Astrocyte of the hippocampus (primary cell): ENCODE results near the gene THAP2.

Source experiments
- DNase-seq: peaks from one replicate; pipeline ENCODE4 v3.0.0; 2011; ENCODE audit warnings: low read depth, low spot score

The THAP2 gene

DNA sequence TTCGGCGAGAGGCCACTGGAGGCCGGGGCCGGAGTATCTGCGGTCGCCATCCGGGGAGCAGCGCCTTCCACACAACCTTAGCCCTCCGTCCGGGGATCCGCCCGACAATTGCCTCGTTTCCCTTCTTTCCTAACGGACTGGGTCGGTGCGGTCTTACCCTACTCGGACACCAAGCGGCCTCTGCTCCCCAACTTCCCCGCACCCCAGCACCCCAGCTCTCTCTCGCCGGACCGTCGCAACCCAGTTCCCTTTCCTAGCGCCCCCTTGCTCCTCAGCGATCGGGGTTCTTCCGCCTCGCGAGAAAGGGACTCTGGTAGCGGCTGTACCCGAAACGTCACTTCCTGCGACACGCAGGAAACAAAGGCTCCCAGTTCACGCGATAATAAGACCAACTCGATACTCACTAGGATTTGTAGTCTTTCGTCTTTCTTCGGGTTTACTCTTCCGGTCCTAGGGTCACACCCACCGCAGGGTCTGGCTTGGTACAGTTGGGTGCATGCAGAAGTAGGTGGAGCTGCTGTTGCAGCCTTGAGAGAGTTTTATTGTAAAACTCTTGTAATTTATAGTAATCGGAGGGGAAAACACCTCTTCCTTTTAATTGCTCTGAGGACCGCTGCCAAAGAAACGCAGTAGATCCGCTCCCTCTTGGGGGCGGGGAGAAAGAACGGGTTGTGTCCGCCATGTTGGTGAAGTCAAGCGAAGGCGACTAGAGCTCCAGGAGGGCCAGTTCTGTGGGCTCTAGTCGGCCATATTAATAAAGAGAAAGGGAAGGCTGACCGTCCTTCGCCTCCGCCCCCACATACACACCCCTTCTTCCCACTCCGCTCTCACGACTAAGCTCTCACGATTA, at the start of gene THAP2, which contains the start of gene ZFC3H1:
Gene THAP2, plus strand, starts transcription at position 741 of the 850 bp plus-strand sequence. CDS start 209 bp downstream, outside the sequence.
Gene ZFC3H1, minus strand, starts transcription at position 288 of the 850 bp plus-strand sequence. Its CDS starts 238 bp downstream, at position 50.
- peak; percentile 99 for DNase-seq

DNA sequence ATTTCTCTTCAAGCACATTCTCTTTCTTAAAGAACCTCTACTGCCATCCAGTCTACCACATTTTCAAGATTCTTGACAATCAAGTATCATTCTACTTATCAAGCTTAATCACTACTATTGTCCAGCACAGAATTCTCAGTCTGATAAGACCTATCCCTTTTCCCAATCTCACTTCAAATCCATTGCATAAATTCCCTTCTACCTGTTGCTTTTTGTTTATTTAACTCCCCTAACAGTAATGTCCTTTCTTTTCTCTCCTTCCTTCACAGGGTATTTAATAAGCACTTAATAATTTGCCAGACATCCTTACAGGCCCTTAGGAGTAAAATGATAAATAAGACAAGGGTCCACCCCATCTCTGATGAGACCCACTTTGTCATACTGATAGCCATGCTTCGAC, 42.2 kb upstream of the THAP2 start:
- no peak for DNase-seq

DNA sequence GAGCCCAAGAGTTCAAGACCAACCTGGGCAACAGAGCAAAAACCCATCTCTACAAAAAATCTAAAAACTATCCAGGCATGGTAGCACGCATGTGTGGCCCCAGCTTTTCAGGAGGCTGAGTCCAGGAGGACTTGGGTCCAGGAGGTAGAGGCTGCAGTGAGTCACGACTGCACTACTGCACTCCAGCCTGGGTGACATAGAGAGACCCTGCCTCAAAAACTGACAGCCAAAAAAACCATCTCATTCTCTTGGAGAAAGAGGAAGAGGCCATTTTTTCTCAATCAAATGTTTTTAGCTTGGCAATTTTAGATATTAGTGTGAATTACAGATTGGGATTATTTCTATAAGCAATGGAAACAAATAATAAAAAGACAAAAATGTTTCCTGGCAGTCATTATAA, 38.6 kb upstream of the THAP2 start:
- no peak for DNase-seq

DNA sequence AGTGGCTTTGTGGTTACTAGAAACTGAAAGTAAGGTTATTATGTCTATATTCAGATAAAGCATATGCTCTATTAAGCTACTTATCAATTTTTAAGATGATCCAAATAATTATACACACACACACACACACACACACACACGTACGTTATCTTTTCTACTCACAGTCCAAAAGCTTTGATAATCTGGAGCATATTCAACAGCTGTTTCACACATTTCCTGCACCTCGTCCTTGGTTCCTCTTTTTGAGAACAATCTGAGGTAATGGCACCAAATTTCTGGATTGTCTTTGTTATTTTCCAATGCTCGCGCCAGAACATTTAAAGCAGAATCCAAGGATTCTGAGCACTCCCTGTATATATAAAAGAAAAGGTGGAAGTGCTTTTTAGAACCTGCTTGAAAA, 38.0 kb upstream of the THAP2 start:
- no peak for DNase-seq

DNA sequence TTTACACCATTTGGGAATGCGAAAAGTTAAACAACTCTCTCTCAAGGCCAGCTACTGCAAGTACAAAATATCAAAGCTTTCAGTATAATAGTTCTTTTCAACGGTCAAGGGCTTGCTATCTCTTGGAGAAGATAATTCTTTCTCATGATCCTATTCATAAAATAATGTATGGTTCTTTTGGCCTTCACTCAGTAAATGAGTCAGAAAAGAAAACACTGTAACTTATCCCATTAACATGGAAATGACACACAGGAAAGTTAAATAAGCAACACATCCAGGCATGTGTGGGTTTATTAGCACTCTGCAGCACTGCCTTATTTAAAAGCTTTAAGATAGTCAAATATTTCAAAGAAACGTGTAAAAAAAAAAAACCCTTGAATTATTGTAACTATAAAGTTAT, 37.3 kb upstream of the THAP2 start:
- DNase-seq: no peak

DNA sequence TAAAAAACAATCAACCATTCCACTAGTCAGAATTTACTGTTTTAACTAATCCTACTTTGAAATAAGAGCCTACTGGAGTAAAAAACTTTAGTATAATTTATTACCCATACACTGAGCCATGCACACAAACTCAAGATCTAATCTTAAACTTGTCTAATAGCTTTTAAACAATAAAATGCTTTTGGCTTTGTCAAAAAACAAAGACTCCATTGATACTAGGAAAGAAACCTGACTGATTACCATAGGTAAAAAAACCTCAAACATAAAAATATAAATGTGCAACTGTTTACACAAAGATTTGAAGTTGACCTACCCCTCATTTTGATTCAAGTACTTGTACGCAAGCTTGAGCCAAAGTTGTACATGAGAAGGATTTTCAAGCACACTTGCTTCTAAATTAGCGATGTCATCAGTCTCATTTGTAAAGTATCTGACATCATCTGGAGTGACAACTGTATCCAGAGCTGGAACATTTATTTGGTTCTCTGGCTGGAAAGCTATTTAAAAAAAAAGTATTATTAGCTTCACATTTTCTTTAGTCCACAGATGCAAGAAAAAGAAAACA, 36.6 kb upstream of the THAP2 start:
- DNase-seq: no peak

DNA sequence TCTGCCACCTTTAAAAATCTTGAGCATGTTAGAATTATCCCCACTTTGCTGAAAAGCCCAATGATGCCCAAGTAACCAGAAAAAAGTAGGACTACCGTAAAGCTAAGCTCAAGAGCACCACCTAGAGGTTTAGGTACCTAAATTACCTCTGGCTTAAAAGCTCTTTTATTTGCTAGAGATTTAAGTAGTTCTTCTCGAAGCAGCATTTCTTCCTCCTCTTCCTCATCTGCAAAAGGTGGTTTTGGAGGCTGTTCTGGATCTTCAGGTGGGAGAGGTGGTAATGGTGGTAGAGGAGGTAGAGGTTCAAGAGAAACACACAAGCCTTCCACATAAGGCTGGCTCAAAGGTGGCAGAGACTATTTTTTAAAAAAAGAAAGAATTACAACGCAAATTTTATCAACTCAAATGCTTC, 27.4 kb upstream of the THAP2 start:
- DNase-seq: peak; percentile 74

DNA sequence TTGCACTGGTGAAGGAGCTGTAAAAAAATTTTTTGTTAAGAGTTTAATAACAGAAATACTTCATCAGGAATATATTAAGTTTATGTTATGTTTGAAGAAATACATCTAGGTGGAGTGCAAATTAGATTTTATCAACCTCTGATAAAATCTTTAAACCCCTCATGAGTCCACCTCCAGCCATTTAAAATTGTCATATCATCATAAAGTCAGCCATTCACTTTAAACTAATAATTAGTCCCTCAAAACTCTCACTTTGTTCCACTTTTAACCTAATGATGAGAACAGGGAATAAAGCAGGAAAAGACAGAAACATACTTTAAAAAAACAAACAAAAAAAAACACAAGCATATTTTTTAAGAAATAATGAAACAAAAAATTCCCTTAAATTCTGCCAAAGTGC, 25.6 kb upstream of the THAP2 start:
- DNase-seq: no peak

DNA sequence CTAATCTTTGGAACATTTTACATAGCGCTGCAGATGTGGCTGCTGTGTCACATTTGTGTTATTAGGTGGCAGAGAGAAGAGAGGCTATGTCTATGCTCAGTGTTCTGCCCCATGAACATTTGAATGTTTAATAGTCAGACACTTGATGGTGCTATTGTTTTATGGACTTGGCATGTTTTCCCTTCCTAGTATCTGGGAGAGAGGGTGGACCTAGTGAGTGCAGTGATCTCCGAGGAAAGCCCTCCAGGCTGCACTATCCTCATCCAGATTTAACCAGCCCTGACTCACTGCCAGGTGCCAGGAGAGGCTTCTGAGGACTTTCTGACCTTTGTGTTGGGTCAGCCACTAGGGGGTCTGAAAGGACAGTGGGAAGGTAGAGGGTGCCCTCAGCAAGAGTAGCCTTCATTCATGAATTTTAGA, 24.8 kb upstream of the THAP2 start:
- no peak for DNase-seq

DNA sequence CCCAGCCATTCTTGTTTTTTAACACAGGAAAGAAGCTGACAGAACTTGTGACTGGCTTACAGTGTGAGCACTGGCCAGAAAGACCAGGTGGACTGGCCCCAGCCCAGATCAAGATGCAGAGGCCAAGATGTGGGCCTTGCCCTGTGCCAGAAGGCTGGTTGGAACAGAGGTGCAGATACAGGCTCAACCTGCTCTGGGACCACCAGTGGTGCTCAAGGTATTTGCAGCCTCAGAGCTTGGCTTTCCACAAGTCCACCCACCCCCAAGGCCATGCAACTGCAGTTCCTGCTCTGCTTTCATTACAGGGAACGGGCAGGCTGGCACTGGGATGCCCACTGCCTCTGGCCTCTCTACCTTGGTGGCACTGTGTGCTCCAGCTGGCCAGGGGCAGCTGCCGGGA, 23.8 kb upstream of the THAP2 start:
- DNase-seq: no peak

DNA sequence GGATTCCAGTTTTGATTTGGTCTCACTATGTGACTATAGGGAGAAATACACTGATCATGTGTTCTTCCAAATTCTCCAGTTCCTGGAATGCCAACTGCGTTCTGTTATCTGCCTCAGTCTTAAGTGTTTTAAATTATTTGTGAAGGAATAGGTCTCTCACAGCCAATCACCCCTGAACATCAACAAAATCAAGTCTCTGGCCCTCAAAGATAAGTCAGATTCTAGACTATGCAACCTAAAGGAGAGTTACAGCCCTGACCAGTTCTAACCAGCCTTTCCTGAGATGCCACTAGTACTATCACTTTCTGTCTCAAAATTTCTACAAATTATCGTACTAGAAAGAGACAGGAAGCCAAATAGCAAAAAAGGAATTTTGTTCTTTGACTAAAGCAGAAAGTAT, 22.7 kb upstream of the THAP2 start:
- DNase-seq: no peak

DNA sequence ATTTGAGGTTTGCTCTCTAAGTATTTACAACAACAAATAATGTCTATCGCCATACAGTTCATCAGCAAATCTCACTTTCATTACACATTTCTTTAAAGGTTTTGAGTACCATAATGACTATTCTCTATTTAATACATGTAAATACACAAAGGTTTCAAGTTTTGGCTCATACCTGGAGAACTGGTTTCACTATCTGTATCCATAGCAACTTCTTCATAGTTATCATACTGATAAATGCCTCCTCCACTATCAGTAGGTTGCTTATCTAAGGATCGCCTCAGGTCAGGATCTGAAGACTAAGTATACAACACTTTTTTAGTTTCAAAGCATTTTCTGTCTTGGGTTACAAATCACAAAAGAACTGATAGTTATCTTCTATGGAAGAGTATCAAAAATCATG, 21.8 kb upstream of the THAP2 start:
- DNase-seq: no peak

DNA sequence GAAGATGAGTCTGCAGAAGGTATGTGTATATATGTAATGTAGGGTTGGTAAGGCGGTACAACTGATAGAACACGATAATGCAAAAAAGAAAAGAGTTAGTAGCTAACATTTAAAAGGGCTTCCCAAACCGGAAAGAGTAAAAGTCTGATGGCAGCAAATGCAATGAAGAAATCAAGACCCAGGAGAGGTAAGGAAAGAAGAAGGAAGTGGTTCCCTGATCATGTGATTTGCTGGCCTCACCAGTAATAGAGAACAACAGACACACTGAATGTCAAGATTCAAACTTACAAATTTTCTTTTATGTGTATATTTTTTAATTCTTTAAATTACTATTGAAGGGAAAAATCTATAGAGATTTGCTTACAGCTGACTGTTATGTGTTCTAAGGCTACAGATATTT, 18.8 kb upstream of the THAP2 start:
- no peak for DNase-seq

DNA sequence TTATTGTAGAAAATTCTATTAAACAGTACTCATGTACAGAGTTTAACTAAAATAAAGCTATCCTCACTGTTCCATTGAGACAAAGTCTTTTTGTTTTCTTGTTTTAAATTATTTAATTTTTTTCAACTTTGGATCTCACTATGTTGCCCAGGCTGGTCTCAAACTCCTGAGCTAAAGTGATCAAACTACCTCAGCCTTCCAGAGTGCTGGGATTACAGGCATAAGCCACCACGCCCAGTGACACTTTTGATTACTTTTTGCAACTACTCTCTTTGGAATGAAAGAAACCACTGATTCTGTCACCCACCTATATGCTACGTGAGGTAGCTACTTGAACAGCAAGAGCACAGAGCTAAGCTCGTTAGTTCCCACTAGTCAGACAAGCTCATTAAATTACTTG, 17.6 kb upstream of the THAP2 start:
- no peak for DNase-seq

DNA sequence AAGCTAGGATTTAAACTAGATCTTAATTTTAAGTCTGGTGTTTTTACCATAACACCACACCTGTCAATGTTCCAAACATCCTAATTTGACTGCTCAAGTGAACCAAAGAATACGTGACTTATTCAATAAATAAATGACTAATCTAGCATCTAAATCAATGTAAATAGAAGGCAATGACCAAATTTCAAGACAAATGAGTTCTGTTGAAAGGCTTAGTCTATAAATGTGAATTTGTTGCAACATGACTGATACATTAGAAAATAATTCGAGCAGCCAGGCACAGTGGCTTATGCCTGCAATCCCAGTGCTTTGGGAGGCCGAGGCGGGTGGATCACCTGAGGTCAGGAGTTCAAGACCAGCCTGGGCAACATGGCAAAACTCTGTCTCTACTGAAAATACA, 15.6 kb upstream of the THAP2 start:
- no peak for DNase-seq

DNA sequence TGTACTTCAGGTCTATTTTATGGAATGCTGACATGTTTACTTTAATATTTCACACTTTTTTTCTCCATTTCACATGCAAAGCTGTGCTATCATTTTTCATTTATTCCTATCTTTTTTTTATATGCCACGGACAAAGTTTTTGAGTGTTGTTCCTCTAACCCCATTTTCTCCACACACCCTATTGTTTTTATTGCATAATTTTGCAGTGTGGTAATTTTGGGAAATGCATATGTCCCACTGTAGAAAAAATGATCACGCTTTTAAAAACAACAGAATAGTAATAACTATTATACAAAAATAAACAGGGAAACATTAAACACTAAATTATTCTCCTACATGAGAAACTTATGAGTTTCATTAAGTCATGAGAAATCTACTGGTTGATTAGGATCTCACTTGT, 14.7 kb upstream of the THAP2 start:
- DNase-seq: no peak

DNA sequence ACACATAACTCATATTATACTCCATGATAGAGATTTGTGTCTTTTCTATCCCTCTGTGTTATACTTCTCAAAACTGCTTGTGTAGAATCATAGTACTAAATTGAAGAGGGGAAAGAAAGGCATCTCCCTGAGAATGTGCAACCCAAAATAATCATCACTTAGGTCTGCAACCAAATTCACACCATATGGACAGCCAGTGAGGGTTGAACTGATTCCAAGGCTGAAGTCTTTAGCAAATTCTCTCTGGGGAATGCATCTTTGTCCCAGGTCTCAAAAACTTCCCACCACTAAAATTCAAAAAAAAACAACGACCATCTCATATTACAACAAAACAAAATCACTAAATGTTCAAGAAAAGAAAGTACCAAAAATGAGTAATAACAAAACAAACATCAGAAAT, 11.4 kb upstream of the THAP2 start:
- DNase-seq: no peak

DNA sequence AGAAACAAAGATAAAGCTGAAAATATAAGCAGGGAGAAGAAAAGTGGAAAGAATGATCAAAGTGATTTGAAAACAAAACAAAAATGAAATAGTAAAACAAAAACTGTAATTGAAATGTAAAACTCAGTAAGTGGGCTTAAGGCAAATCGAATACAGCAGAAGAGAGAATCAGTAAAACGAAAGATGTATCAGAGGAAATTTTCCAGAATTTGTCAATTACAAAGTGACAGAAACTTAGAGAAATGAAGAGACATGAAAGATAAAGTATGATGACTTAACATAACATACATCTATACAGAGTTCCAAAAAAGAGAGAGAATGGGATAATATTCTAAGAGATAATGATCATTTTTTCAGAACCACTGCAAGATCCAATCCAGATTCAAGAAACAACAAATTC, 11.0 kb upstream of the THAP2 start:
- DNase-seq: no peak

DNA sequence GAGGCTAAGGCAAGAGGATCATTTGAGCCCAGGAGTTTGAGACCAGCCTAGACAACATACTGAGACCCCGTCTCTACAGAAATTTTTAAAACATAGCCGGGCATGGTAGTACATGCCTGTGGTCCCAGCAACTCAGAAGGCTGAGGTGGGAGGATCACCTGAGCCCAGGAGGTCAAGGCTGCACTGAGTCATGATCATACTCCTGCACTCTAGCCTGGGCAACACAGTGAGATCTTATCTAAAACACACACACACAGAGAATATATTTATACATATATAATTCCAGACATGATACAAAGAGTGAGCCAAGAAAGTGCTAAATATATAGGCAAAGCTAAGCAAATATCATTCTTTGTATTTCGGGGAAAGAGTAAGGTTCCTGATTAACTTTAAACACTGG, 9.9 kb upstream of the THAP2 start:
- no peak for DNase-seq

DNA sequence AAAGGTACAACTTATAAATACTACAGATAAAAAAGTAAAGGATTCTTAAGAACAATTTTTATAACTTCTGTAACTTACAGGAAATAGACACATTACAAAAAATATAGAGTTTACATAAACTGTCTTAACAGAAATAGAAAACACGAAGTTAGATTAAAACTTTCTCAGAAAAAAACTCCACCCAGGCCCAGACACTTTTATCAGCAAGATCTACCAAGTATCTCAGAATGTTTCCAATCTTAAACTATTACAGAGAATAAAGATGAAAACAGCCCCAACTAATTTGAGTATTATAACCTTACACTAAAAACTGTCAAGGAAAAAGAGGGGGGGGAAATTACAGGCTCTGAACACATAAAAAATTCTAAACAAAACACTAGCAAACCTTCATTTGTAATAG, 8.6 kb upstream of the THAP2 start:
- no peak for DNase-seq

DNA sequence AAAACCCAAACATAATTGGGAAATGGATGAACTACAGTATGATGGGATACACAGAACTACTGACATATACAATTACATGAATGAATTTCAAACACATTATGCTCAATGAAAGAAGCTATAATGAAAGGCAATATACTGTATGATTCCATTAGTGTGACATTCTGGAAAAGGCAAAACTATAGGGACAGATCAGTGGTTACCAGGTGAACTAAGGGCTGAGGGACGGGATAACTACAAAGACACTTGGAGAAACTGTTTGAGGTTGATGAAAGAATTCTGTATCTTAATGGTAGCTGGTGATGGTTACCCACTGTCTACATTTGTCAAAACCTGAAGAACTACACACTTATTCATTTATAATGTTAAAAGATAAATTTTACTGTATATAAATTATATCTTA, 8.2 kb upstream of the THAP2 start:
- DNase-seq: no peak

DNA sequence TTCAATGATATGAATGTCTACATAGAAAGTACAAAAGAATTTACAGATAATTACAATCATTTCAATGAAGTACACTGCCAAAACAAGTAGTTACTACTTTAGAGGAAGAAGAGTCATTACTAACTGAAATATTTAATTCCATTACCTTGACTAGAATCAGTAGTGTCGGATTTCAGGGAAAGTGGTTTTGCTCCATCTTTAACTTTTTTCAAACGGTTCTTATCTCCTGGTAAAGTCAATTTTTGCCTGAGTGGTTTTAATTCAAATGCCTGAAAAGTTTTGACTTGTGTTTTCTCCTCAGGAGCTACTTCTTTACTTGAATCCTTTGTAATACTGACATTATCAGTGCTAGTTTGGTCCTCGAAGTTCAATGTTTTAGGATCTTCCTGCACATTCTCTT, 7.4 kb upstream of the THAP2 start:
- no peak for DNase-seq

DNA sequence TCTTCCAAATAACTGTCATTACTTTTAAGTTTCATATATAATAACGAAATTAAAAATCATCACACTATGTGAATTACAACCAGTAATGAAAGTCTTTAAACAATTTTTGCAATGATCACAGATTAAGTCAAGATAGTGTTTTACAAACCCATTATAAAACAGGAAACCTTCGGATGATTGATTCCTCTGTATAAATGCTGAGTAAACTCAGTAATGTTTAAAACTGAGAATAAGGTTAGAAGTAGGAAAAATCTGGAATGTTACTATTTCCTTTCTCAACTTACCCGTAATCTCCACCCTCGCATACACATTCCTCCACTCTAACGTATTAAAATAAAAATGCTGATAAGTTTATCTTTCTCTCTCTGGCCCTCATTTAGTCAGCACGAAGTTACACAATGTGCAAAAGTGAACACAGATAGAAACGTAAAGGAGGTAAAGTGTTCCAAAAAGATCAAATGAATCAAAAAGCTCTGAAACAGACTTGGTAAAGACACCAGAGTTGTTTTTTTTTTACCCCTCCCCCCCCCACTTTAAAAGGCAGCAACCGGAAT, 2.0 kb upstream of the THAP2 start:
- peak; percentile 29 for DNase-seq
